ENCODE data around the gene STK17A. TPM values are rescaled to one million over a fixed set of nuclear protein-coding genes. Genes with fewer than 3 reads are reported as not detected.

The STK17A gene
- total RNA-seq, 2 donors from 2014 or later, result 15.6 to 18.4 TPM

DNA sequence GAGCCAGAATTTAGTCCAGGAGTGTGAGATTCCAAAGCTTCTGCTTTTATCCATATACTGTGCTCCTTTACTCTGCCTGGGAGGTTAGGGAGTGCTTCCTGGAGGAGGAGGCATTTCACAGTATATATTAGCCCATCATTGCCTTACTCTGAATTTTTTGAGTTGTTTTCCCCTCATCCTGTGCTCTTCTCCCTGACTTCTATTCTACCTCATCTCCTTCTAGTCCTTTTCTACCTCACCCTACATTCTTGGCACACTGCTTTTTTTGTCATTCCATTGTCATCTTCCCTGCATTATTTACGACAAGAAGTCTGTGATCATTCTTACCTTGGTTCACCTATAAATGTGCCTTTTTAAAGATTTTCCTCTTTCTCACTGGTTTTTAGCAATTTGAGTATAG lies 21.3 kb downstream of the STK17A start:
- no peak overlapping the region for H3K4me3 Mint-ChIP-seq

DNA sequence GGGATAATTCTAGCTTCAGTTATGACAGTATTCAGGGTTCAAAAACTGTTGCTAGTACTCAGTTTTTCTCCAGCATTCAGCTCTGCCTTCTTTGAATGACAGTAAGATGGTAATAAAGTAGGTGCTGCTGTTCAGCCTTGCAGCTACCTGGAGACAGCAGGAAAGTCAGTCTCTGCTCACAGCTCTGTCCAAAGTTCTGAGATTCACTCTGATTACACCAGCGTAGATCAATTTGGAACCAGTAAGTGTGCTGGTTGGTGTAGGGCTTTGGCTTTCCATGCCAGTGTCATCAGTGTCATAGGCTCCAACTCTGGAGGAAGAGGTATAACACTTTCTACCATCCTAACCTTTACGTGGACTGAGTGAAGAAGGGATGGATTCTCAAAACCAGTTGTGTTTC lies 26.2 kb downstream of the STK17A start:
- H3K27ac ChIP-seq (ENCODE audit: low read depth, low read length), result no peak overlapping the region

More for the DNA sequence above, 21.3 kb downstream of the STK17A start:
- Histone ChIP-seq H3K4me3 (ENCODE audit: low read length) (no peak overlapping the region), H3K27me3 (ENCODE audit: control insufficient read depth, insufficient read depth, low read length, poor library complexity, severe bottlenecking) (no peaks in the 10 kb centered on the region), H3K9ac (ENCODE audit: extremely low read depth, low read length, poor library complexity, severe bottlenecking) (no peak overlapping the region), H3K4me1 (ENCODE audit: control insufficient read depth, insufficient read depth, low read length) (no peaks in the 10 kb centered on the region), H3K27ac (ENCODE audit: low read depth, low read length) (no peak overlapping the region), H3K9me3 (ENCODE audit: control insufficient read depth, low read length) (peaks cover 9% of the 10 kb centered on the region), H3K36me3 (ENCODE audit: control insufficient read depth, insufficient read depth, low read length) (peaks cover 35% of the 10 kb centered on the region)
- Mint-ChIP-seq H3K9me3 (peaks cover 9% of the 10 kb centered on the region), H3K4me1 (no peaks in the 10 kb centered on the region), H3K36me3 (ENCODE audit: low read depth) (peaks cover 20% of the 10 kb centered on the region), H3K27ac (no peak overlapping the region), H3K27me3 (ENCODE audit: insufficient read depth) (no peaks in the 10 kb centered on the region)
- WGBS, 2 experiments (ENCODE audit: insufficient coverage in 1 of 2, insufficient read length in 1 of 2), result 88 to 100% methylated on average over 1 of the region's 1 CpG
- DNase-seq, result no peak
- TF ChIP-seq, protein P1, sequence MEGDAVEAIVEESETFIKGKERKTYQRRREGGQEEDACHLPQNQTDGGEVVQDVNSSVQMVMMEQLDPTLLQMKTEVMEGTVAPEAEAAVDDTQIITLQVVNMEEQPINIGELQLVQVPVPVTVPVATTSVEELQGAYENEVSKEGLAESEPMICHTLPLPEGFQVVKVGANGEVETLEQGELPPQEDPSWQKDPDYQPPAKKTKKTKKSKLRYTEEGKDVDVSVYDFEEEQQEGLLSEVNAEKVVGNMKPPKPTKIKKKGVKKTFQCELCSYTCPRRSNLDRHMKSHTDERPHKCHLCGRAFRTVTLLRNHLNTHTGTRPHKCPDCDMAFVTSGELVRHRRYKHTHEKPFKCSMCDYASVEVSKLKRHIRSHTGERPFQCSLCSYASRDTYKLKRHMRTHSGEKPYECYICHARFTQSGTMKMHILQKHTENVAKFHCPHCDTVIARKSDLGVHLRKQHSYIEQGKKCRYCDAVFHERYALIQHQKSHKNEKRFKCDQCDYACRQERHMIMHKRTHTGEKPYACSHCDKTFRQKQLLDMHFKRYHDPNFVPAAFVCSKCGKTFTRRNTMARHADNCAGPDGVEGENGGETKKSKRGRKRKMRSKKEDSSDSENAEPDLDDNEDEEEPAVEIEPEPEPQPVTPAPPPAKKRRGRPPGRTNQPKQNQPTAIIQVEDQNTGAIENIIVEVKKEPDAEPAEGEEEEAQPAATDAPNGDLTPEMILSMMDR (conservative IDR thresholded peaks at IDR 0.05), result no peak

DNA sequence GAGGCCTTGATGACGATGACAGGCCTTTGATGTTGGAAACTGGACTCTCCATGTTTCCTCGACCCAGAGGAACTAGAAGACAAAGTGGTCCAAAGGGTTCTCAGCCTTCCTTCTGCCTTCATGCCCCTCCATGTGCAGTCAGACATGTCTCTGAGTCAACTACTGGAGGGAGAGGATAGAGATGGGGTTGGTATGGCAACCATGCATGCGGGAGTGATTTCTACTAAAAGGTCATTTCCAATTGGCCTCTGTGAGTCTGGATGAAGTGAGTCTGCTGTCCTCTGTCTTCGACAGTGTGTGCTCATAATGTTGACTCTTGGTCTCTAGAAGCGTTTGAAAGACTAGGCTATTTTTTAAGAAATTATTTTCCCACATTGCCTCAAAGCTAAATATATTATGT lies 29.2 kb downstream of the STK17A start:
- TF ChIP-seq, protein P1 (conservative IDR thresholded peaks at IDR 0.05), result no peak

More for the DNA sequence above, 26.2 kb downstream of the STK17A start:
- TF ChIP-seq, protein P1 (conservative IDR thresholded peaks at IDR 0.05), result no peak
- no peak for DNase-seq
- H3K4me3 Mint-ChIP-seq, result no peak overlapping the region
- H3K9me3 Mint-ChIP-seq, result peaks cover 9% of the 10 kb centered on the region
- Histone ChIP-seq H3K27me3 (ENCODE audit: control insufficient read depth, insufficient read depth, low read length, poor library complexity, severe bottlenecking) (no peaks in the 10 kb centered on the region), H3K4me1 (ENCODE audit: control insufficient read depth, insufficient read depth, low read length) (no peaks in the 10 kb centered on the region), H3K36me3 (ENCODE audit: control insufficient read depth, insufficient read depth, low read length) (peaks cover 31% of the 10 kb centered on the region), H3K4me3 (ENCODE audit: low read length) (no peak overlapping the region), H3K9ac (ENCODE audit: extremely low read depth, low read length, poor library complexity, severe bottlenecking) (no peak overlapping the region), H3K9me3 (ENCODE audit: control insufficient read depth, low read length) (peaks cover 9% of the 10 kb centered on the region)
- no peaks in the 10 kb centered on the region for H3K4me1 Mint-ChIP-seq
- no peak overlapping the region for H3K27ac Mint-ChIP-seq
- H3K36me3 Mint-ChIP-seq (ENCODE audit: low read depth), result peaks cover 36% of the 10 kb centered on the region
- WGBS, 2 experiments (ENCODE audit: insufficient coverage in 1 of 2, insufficient read length in 1 of 2), result 92 to 98% methylated on average over 2 of the region's 2 CpGs
- no peaks in the 10 kb centered on the region for H3K27me3 Mint-ChIP-seq (ENCODE audit: insufficient read depth)

More for the DNA sequence above, 29.2 kb downstream of the STK17A start:
- Histone ChIP-seq H3K4me3 (ENCODE audit: low read length) (no peak overlapping the region), H3K9ac (ENCODE audit: extremely low read depth, low read length, poor library complexity, severe bottlenecking) (no peak overlapping the region), H3K4me1 (ENCODE audit: control insufficient read depth, insufficient read depth, low read length) (no peaks in the 10 kb centered on the region), H3K36me3 (ENCODE audit: control insufficient read depth, insufficient read depth, low read length) (peaks cover 42% of the 10 kb centered on the region), H3K9me3 (ENCODE audit: control insufficient read depth, low read length) (no peaks in the 10 kb centered on the region), H3K27ac (ENCODE audit: low read depth, low read length) (no peak overlapping the region), H3K27me3 (ENCODE audit: control insufficient read depth, insufficient read depth, low read length, poor library complexity, severe bottlenecking) (no peaks in the 10 kb centered on the region)
- Mint-ChIP-seq H3K27me3 (ENCODE audit: insufficient read depth) (no peaks in the 10 kb centered on the region), H3K4me1 (no peaks in the 10 kb centered on the region), H3K9me3 (no peaks in the 10 kb centered on the region), H3K4me3 (no peak overlapping the region), H3K27ac (no peak overlapping the region), H3K36me3 (ENCODE audit: low read depth) (peaks cover 40% of the 10 kb centered on the region)
- no peak for DNase-seq
- 88% methylated on average over 5 of the region's 5 CpGs; no CpG with 5 or more reads in 1 of the 2 experiments for WGBS, 2 experiments (ENCODE audit: insufficient coverage in 1 of 2, insufficient read length in 1 of 2)

Measured in endodermal cell (in vitro differentiated cells).